RWPE1 (cell line): ENCODE results near the gene MMP20.

Experiments
- CTCF ChIA-PET: fragments of 350-600 bp; sonication (Branson Sonifier 250); formaldehyde crosslinking; extraction: SDS; loops from one replicate; lab custom pipeline; 2021; lab: Yijun Ruan, JAX
- POLR2A ChIA-PET: fragments of 400-600 bp; formaldehyde crosslinking; extraction: SDS; loops from one replicate; lab custom pipeline; 2020; ENCODE audit warnings: antibody characterized with exemption; ENCODE audit not compliant: low non-redundant PET; lab: Yijun Ruan, JAX
- DNase-seq: peaks from one replicate; pipeline ENCODE4 v3.0.0; 2012; ENCODE audit warnings: low spot score
- H3K27ac ChIP-seq: fragments of 450-650 bp; 2 replicates; pipeline ENCODE4 v1.5.1; 2017
- CTCF ChIP-seq: fragments of 450-650 bp; conservative IDR thresholded peaks from 2 replicates; pipeline ENCODE4 v1.5.1; 2017; ENCODE audit warnings: low read depth, mild to moderate bottlenecking

MMP20 gene

DNA sequence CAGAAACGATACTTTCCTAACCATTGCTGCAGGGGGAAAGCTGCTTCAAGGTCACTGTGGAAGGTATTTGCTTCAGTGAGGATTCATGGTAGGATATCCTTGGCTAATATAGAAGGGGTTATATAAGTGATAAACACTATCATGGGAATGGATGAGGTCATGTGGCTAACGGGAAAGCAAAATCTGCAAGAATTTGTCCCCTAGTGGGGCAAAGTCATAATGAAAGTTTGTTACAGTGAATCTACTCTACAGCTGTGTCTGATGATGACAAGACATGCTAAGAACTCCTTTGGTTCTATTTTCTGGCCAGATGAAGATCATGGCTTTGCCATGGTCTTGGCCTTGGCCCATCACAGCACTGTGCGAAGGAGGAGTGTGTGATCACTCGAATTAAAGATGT is 13.8 kb downstream of the MMP20 start:
- ChIA-PET POLR2A (no interaction called here), CTCF (interaction anchor here (0.7 to 3.5 kb wide), 4 partner anchors 10 to 269 kb away, joined by 3 to 18 read pairs (median 3); no protein-coding TSS in a partner anchor)
- no peak overlapping the region for H3K27ac ChIP-seq
- DNase-seq, result no peak
- TF ChIP-seq CTCF, result no peak

GRCh38 chr11:102610200-102610599 is 14.9 kb downstream of the MMP20 start:
- POLR2A ChIA-PET, result no interaction called here
- TF ChIP-seq CTCF, result no peak
- H3K27ac ChIP-seq, result no peak overlapping the region
- DNase-seq, result no peak
- CTCF ChIA-PET, result interaction anchor here (0.6 to 1.1 kb wide), 2 partner anchors 18 to 531 kb away, joined by 3 read pairs; no protein-coding TSS in a partner anchor

DNA sequence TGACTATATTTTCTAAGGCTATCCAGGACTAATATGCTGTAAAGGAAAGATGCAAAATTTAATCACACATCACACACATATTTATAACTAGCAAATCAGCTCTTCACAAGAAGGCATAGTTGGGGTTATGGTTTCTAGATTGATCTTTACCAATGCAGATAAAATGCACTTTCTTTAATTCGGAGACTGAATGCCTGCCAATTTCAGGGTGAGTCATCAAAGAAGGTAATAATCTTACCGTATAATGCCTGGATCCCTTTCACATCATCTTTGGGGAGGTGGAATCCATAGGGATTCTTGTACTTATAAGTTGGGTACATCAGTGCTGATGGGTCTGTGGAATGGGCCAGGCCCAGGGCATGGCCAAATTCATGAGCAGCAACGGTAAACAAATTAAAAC is 16.4 kb downstream of the MMP20 start:
- POLR2A ChIA-PET, result no interaction called here
- CTCF ChIA-PET, result no interaction called here
- TF ChIP-seq CTCF, result no peak
- no peak for DNase-seq
- no peak overlapping the region for H3K27ac ChIP-seq

DNA sequence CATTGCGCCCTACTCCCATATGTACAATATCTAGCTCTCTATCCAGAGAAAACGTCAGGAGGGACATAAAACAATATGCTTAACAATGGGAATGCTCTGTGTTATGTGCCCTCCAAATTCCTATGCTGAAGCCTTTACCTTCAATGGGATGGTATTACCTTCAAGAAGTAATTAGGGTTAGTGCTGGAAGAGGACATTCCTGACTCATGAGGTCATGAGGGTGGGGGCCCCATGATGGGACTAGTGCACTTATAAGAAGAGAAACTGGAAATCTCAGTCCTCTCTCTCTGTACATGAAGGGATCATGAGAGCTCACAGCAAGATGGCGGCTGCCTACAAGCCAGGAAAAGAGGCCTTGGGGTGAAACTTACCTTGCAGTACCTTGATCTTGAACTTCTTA is 20.3 kb downstream of the MMP20 start:
- TF ChIP-seq CTCF, result no peak
- POLR2A ChIA-PET, result no interaction called here
- CTCF ChIA-PET, result interaction anchor here (0.6 kb wide), 1 partner anchor 9 kb away, joined by 4 read pairs; no protein-coding TSS in a partner anchor
- DNase-seq, result no peak
- no peak overlapping the region for H3K27ac ChIP-seq

DNA sequence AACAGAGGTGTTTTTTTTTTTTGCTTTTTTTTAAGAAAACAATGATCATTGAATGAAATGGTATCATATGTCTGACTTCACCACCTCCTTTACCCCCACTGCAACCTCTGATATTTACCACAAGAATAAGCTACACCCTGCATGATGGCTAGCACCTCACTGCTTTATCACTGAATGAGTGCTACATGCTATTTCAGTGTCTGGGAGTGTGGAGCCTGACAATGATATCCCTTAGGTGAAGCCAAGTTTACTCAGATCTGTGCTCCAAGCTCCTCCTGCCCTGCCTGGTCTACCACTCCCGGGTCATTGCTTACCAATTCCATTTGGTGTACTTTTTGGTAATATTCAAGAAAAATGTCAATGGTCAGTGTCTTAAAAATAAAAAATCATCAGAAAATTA is 21.1 kb downstream of the MMP20 start:
- DNase-seq, result no peak
- POLR2A ChIA-PET, result no interaction called here
- no peak overlapping the region for H3K27ac ChIP-seq
- CTCF ChIA-PET, result interaction anchor here (0.6 kb wide), 1 partner anchor 10 kb away, joined by 4 read pairs; no protein-coding TSS in a partner anchor
- no peak for TF ChIP-seq CTCF

- POLR2A ChIA-PET, result no interaction called here
These were observed 21.6 kb downstream of the MMP20 start for GRCh38 chr11:102603576-102603975.

More at GRCh38 chr11:102603576-102603975, 21.6 kb downstream of the MMP20 start:
- CTCF ChIA-PET, result interaction anchor here (1.1 kb wide), 1 partner anchor 17 kb away, joined by 5 read pairs; no protein-coding TSS in a partner anchor
- H3K27ac ChIP-seq, result no peak overlapping the region
- no peak for DNase-seq
- no peak for TF ChIP-seq CTCF
